GM12873 (cell line): ENCODE results near the gene CCDC92.

Source experiments
- CTCF ChIP-seq: IDR thresholded peaks from 2 replicates; pipeline ENCODE4 v1.5.1; 2012; ENCODE audit warnings: low read depth, mild to moderate bottlenecking, moderate library complexity, low read length, control low read depth; ENCODE audit not compliant: insufficient read depth; ENCODE audit errors: missing control alignments

CCDC92 gene

GRCh38 chr12:123906711-123907420 is 65.8 kb downstream of the CCDC92 start:
- TF ChIP-seq CTCF: no peak

DNA sequence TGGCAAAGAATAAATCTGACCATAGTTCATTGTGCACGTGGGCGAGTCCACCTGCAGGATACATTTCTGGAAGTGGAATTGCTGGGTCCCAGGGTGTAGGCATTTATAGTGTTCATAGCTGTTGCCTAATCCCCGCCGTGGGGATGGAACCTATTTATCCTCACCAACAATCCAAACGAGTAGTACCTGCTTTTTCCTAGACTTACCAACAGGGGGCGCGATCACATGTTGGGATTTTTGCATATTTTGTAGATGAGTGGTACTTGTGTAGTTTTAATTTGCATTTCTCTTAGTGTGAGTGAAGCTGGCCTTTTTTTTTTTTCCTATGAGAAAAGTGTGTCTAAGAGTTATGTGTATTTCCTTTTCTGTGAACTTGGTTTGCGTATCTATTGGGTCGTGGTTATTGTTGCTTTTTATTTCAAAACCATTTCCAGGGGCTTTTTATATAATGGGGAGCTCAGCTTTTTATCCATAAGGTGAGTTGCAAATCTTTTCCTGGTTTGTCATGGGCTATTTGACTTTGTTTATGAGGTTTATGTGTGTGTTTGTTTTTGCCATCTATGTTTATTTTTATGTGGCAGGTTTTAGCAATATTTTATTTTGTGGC is 67.2 kb downstream of the CCDC92 start:
- TF ChIP-seq CTCF: peak; percentile 71

DNA sequence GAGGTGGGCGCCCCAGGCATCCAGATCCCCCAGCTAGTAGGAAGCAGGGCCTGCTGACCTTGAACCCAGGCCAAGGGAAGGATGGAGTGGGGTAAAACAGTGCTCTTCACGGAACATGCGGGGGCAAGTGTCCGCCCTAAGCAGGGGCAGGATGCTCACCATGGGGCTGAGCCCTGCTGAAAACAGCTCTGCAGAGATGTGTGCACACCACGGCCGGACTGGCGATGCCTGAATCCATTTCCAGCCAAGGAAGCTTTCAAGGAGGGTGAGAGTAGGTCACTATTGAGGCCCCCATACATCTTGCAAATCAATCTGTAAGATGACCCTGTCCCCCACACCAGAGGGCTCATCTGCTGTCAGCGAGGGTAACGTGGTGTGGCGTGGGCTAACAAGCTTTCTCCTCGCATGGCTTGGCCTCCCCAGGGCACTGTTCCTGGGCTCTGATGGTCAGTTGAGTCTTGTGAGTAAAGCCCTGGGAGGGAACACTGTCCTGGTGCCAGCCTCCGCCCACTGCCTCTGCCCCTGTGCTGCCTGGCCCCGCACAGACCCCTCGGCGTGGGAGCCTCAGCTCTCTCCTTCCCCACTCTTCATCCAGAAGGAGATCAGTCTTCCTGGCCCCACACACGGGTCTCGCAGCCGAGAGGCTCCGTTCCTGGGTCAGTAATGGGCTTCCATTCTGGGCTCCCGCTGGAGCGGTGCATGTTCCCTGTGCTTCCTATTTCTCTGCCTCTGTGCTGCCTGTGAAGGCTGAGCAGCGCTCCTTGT is 69.1 kb downstream of the CCDC92 start:
- no peak for TF ChIP-seq CTCF

DNA sequence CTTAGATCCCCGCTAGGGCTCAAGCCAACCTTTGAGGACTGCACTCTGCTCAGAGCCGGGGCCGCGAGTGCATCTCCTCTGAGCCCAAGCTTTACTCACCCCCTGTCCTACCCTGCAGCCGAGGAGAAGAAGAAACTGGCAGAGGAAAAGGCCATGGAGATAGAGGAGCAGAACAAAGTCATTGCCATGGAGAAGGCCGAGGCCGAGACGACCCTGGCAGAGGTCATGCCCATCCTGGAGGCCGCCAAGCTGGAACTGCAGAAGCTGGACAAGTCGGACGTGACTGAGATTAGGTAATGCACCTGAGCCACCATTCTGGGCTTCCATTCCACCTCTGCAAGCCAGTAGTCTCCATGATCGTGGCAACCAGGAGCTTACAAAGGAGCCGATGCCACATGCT is 69.8 kb downstream of the CCDC92 start:
- no peak for TF ChIP-seq CTCF

DNA sequence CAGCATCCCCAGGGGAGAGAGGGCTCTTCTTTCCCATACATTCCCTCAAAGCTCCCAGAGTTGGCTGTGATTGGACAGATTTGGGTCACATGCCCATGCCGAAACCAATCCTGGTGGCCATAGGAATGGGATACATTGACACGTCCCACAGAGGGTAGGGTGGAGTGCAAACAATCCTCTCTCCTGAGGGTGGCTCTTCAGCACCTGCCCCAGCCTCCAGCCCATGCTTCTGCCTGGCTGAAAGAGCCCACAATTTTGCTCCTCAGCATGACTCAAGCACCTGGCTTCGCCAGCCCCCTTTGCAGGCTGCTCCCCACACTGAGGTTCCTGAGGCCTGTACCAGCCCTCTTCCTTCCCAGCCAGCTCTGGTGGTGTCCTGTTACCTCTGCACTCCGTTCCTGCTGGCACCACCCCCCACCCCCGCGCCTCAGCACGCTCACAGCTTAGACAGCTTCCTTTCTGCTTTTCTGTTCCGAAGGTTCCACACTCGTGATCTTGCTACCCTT is 71.7 kb downstream of the CCDC92 start:
- TF ChIP-seq CTCF: no peak

GRCh38 chr12:123899368-123899767 is 73.3 kb downstream of the CCDC92 start:
- TF ChIP-seq CTCF: no peak

DNA sequence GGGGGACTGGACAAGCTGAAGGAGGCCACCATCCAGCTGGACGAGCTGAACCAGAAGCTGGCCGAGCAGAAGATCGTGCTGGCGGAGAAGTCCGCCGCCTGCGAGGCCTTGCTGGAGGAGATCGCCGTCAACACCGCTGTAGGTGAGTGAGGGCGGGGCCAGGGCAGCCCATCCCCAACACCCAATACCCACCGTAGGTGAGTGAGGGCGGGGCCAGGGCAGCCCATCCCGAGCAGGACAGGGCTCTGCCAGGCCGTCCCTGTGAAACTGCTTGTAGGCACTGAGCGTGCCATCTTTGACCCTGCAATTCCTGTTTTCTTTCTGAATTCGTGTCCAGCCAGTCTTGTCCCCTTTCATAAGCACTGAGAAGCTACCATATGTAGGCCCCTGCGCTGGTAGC is 74.0 kb downstream of the CCDC92 start:
- no peak for TF ChIP-seq CTCF
